HG03571 (cell line): Measurements from ENCODE around the gene NCKAP5L.
"Not testable (repeated sequence)": the region's sequence is repeated elsewhere in the genome, so short reads cannot be mapped to it uniquely, and the experiment has no call there.

Experiments used
- ATAC-seq: cut with Tn5 transposase; IDR thresholded peaks from one replicate; pipeline ENCODE4 v1.9.1; 2021; ENCODE audit not compliant: unreplicated experiment

Gene NCKAP5L

DNA sequence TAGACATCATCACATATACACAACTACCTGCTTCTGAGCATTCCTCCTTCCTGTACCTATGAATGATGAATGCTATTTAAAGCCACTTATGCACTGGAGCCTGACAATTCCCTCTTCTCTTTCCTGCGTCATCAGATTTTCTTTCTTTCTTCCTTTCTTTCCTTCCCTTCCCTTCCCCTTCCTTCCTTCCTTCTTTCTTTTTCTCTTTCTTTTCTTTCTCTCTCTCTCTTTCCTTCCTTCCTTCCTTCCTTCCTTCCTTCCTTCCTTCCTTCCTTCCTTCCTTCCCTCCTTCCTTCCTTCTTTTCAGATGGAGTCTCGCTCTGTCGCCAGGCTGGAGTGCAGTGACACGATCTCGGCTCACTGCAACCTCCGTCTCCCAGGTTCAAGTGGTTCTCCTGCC, 47.3 kb downstream of the NCKAP5L start:
- ATAC-seq, result not testable (repeated sequence)

GRCh38 chr12:49779581-49779980, 48.6 kb downstream of the NCKAP5L start:
- ATAC-seq, result no peak

GRCh38 chr12:49777800-49778748, 50.1 kb downstream of the NCKAP5L start:
- no peak for ATAC-seq

DNA sequence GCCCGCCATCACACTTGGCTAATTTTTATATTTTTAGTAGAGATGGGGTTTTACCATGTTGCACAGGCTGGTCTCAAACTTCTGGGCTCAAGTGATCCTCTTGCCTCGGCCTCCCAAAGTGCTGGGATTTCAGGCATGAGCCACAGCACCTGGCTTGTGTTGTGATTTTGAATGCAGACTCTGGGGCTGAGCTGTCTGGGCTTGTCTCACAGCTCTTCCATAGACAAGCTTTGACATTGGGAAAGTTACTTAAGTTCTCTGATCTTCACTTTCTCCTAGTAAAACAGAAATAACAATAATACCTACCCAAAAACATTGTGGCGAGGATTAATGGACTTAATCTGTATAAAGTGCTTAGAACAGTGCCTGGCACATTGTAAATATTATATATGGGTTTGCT, 50.9 kb downstream of the NCKAP5L start:
- no peak for ATAC-seq

DNA sequence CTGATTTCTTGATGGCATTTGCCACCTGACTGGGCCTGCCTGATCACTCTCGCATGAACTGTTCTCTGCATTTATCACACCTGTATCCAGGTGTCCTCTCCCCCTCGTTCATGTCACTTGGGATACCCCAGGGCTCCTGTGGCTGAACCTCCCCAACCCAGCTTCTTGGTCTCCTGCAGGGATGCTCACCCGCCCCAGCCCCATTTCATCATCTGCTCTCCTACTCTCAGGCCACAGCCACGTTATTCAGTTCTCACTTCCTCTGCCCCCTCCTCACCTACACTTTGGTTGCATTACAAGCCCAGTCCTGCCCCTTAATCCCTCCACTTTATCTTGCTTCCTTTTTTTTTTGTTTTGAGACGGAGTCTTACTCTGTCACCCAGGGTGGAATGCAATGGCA, 51.4 kb downstream of the NCKAP5L start:
- ATAC-seq, result no peak

GRCh38 chr12:49776413-49776812, 51.8 kb downstream of the NCKAP5L start:
- no peak for ATAC-seq

GRCh38 chr12:49773102-49773501, 55.1 kb downstream of the NCKAP5L start:
- ATAC-seq, result not testable (repeated sequence)

- no peak for ATAC-seq
Observed at GRCh38 chr12:49767333-49767732, 60.9 kb downstream of the NCKAP5L start.

DNA sequence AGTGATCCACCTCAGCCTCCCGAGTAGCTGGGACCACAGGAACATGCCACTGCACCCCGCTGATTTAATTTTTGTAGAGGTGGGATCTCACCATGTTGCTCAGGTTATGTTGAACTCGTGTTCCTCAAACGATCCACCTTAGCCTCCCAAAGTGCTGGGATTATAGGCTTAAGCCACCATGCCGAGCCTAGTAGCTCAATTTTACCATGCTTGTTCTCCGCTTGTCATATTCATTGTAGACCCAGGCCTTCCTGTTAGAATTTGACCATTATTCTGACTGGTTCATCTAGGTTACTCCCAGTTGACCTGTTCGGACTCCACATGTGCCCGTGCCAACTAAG, 62.1 kb downstream of the NCKAP5L start:
- no peak for ATAC-seq

- no peak for ATAC-seq
Observed at GRCh38 chr12:49764126-49764525, 64.1 kb downstream of the NCKAP5L start.

- no peak for ATAC-seq
Observed at GRCh38 chr12:49763006-49763591, 65.1 kb downstream of the NCKAP5L start.

GRCh38 chr12:49762468-49762847, 65.8 kb downstream of the NCKAP5L start:
- no peak for ATAC-seq

- no peak for ATAC-seq
Observed at GRCh38 chr12:49761677-49762467, 66.3 kb downstream of the NCKAP5L start.

DNA sequence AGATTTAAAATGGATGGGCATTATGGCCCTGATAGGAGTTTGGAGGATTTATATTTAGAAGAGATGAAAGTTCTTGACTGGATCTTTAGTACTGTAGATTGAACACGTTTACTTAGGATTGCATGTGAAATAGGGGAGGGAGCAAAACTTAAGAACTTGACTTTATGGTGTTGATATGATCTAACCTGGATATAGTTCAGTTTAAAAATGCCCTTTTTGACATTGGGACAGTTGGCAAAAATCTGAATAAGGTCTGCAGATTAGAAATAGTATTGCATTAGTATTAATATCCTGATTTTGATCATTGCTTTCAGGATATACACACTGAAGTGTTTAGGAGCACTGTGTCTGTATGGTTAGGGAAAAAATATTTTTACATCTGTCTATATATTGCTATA, 77.2 kb downstream of the NCKAP5L start:
- ATAC-seq, result no peak

DNA sequence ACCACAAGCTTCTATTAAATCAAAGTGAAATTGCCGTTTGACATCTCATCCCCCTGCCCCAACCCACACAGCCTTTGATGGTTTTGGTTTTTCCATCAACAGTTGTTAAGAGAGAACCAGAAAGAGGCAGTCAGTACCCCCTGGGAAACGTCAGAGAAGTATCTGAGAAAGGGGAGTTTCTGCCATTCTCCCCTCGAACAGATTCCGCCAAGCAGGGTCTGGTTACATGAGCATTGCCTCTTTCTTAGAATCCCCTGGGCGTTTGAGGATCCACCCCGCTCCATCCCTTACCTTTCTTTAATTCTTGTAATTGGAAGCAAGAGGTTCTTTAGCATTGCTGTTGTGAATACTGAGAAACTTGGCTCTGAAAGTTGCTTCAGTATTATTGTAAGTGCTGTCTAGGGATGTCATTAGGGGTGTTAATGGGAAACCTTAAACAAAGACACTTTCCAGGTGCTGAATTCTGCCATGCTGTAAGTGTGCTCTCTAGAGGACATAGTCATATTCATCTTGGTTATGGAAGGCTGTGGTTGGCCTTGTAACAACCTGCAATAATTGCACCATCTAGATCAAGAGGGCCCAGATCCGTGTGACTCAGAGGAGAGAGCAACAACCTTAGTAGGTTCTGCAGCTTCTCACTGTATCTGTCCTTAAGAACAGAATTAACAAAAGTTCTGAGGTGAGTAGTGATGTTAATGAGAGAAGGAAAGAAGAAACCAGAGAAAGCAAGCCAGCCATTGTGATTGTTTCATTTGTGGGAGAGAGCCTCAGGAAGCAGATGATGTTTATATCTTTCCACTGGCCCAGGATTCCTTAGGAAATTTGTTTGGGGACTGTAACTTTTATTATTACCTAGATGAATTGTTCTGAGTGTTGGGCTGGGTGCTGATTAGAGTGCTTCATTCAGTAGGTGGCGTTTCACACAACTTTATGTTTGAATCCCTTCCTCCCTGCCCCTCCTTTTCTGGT, 77.9 kb downstream of the NCKAP5L start:
- ATAC-seq, result no peak

DNA sequence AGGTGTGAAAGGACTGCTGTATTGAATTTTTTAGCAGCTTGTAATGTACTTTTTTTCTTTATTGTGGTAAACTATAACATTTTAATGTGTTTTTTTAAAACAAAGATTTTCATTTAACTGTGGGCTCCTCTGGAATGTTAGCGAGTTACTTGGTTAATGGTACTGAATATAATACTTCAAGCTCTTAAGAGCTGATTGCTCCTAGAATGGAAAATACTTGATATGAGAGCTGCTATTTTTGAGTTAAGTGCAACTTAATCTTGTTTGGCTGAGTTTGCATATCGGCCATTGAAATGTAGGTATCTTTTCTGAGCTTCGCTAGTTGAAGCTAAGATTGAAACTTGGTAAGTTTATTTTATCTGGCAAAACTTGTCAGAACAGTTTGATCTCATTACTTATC, 79.4 kb downstream of the NCKAP5L start:
- no peak for ATAC-seq

DNA sequence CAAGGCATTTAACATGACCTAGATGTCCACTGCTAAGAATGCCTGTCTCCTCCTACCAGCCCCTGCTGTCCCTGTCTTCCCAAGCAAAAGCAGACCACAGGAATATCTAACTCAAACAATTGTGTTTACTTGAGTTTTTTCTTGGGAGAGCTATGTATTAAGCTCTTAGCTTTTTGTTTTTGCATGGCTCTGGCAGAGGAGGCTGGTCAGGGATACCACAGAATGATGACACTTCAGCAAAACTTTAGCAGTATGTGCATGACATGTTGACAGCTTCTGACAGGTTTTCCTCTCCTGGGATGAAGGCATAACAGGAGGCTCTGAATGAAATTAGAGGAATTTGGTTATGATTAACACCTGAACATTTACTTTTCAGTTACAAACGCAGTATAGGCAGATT, 79.9 kb downstream of the NCKAP5L start:
- ATAC-seq, result no peak

GRCh38 chr12:49744363-49744885, 83.8 kb downstream of the NCKAP5L start:
- ATAC-seq, result no peak

- peak; percentile 69 for ATAC-seq
Observed at GRCh38 chr12:49741882-49742620, 86.2 kb downstream of the NCKAP5L start.
